GM12873 (cell line): Measurements from ENCODE around the gene ZNF865.

Source experiments
- TF ChIP-seq, protein P1 (sequence below): IDR thresholded peaks from 2 replicates; pipeline ENCODE4 v1.5.1; 2012; ENCODE audit warnings: low read depth, mild to moderate bottlenecking, moderate library complexity, low read length, control low read depth; ENCODE audit not compliant: insufficient read depth; ENCODE audit errors: missing control alignments

The ZNF865 gene

DNA sequence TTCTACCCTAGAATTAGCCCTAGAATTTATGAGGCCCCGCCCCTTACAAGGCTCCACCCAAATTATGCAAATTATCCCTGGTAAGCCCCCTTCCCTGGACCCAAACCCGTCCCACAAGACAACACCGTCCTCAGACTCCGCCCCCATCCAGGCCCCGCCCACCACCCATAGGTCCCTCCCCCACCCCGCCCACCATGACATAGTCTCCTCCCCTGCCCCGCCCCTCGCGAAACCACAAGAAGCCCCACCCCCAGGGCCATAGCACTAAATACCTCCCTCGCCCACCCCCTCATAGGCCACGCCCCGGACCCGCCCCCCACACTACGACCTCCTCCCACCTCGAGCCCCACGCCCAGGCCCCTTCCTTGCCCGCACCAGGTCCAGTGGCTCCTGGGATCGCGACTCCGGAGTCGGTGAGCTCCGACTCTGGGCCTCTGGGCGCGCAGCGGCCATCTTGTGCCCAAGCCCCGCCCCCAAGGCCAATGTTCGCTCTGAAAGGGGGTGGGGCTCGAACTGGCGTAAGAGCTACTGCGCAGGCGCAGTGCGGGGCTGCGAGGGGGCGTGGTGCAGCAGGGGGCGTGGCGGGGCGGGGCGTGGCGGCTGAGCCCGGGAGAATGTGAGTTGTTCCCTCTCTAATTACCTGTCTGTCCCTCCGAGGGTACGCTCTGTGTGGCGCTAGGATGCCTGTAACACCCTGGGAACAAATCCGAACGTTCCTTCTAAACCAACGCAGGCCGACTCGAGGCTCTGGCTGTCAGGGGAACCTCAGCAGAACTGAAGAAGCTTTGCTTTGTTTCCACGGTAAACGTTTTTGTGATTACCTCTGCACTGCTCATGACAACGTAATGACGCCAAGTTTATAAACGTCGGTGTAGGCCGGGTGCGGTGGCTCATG is 18.9 kb downstream of the ZNF865 start, which contains the start of gene ZNF784:
Gene ZNF784, minus strand, starts transcription at position 458 of the 895 bp plus-strand sequence. Its CDS starts 5 bp downstream, at position 453.
- TF ChIP-seq, protein P1, sequence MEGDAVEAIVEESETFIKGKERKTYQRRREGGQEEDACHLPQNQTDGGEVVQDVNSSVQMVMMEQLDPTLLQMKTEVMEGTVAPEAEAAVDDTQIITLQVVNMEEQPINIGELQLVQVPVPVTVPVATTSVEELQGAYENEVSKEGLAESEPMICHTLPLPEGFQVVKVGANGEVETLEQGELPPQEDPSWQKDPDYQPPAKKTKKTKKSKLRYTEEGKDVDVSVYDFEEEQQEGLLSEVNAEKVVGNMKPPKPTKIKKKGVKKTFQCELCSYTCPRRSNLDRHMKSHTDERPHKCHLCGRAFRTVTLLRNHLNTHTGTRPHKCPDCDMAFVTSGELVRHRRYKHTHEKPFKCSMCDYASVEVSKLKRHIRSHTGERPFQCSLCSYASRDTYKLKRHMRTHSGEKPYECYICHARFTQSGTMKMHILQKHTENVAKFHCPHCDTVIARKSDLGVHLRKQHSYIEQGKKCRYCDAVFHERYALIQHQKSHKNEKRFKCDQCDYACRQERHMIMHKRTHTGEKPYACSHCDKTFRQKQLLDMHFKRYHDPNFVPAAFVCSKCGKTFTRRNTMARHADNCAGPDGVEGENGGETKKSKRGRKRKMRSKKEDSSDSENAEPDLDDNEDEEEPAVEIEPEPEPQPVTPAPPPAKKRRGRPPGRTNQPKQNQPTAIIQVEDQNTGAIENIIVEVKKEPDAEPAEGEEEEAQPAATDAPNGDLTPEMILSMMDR = no peak

DNA sequence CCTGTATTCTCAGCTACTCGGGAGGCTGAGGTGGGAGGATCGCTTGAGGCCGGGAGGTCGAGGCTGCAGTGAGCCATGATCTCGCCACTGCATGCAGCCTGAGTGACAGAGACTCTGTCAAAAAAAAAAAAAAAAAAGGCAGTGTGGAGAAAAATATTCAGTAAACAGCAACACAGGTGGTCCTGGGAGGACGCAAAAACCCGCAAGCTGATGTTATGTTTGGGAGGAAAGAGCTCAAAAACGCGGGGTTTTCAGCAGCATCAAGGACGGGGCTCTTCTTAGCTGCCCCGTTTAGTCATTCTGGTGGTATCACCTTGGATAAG is 19.5 kb downstream of the ZNF865 start:
- TF ChIP-seq, protein P1 = no peak

DNA sequence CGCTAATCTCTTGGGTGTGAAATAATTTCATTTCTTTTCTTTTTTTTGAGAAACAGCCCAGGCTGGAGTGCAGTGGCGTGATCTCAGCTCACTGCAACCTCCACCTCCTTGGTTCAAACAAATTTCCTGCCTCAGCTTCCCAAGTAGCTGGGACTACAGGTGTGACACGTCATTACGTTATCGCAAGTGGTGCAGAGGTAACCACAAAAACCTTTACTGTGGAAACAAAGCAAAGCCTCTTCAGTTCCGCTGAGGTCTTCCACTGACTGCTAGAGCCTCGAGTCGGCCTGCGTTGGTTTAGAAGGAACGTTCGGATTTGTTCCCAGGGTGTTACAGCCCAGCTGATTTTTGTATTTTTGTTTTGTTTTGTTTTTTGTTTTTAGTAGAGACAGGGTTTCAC is 20.9 kb downstream of the ZNF865 start:
- TF ChIP-seq, protein P1 = no peak

DNA sequence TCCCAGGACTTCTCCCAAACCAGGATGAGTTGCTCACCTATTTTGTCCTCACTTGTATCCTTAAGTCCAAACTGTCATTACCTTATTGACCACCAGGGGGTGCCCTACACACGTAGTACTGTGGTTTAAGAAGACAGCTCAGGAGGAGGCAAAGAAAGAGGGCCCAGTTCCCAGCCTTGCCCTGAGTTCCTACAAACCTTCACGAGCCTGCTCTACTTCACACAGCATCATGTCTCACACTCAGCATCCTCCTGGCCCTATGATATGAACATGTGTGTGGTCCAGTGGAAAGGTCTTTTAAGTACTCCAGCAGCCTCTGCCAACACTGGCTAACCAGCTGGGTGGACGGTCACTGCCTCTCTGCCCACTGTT is 27.0 kb downstream of the ZNF865 start:
- TF ChIP-seq, protein P1 = peak; percentile 78

DNA sequence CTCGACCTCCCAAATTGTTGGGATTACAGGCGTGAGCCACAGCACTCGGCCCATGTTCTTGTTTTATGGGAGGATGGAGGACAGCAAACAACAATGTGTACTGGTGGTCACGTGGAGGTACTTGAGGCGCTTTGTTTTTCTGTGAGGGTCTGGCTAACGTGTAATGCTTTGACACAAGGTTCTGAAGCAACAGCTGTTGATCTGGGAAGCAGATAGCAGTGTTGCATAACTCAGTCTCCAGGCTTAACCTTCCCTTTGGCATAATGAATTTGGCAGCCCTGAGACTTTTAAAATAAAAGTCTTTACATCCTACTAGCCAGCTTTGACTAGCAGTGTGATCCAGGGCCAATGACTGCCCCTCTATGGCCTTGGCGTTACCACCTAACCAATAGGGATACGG is 28.4 kb downstream of the ZNF865 start:
- TF ChIP-seq, protein P1 = no peak

DNA sequence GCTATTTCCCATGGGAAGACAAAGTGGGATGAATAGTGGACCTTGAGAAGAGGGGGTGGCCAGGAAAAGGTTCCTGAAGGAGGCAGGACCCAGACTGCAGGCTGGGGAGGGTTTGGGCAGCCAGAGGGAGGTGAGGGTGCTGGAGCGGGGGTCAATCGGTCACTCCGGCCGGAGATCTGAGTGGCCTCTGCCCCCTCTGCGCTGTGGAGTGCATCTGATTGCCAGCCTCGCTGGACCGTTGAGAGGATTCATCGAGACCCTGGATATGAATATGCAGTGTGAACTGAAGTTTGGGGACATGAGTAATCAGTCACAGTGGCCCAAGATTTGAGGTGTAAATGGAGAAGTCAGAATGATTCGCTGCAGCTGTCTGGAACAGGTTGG is 29.9 kb downstream of the ZNF865 start:
- TF ChIP-seq, protein P1 = no peak

DNA sequence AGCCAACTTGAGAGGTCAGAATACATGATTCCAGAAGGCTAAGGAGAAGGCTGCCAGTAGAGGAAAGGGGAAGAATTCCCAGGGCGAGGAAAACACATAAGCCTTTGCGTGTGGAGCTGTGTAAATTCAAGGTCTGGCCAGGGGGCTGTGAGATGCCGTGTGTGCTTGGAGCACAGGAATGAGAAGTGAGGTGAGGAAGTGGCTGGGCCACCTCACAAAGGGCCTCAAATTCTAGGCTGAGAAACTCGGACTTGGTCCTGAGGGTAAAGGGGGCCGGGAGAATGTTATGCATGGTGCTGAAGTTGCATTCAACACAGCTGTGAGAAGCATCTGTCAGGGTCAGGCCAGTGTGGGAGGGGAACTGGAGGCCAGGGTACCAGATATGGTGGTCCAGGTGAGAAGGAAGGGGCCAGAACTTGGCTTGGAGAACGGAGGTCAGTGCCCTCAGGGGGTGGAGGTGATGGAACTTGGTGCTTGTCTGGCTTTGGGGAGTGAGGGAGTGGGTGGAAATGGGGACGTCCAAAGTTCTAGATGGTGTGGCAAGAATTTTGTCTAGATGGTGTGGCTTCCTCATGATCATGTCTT is 30.5 kb downstream of the ZNF865 start:
- TF ChIP-seq, protein P1 = no peak
